OCI-LY3 (cell line): ENCODE measurements around the gene IRX4.

ENCODE experiments used
- H2AFZ ChIP-seq: fragments of 200-600, 300-600 bp; shearing (Covaris generic); 2 replicates; pipeline ENCODE4 v1.6.0; 2014; ENCODE audit warnings: antibody characterized with exemption, low read depth, low read length
- H3K27ac ChIP-seq: fragments of 200-600, 300-600 bp; sonication (generic); 2 replicates; pipeline ENCODE4 v1.5.1; 2014; ENCODE audit warnings: mild to moderate bottlenecking, low read length, moderate library complexity, mixed read lengths
- H3K27me3 ChIP-seq: fragments of 200-600, 300-600 bp; sonication (generic); 2 replicates; pipeline ENCODE4 v1.6.1; 2014; ENCODE audit warnings: low read depth, low read length, mixed read lengths
- H3K36me3 ChIP-seq: fragments of 200-600, 300-600 bp; sonication (generic); replicated peaks from 2 replicates; pipeline ENCODE3; 2014; ENCODE audit warnings: low read depth, low read length, mixed read lengths
- H3K4me1 ChIP-seq: fragments of 300-600, 200-600 bp; sonication (generic); 2 replicates; pipeline ENCODE4 v1.6.1; 2014; ENCODE audit warnings: low read length, mixed read lengths
- H3K4me2 ChIP-seq: fragments of 200-600, 300-600 bp; sonication (generic); 2 replicates; pipeline ENCODE4 v1.6.1; 2014; ENCODE audit warnings: low read length, mixed read lengths
- H3K4me3 ChIP-seq: fragments of 300-600, 200-600 bp; sonication (generic); 2 replicates; pipeline ENCODE4 v1.5.1; 2014; ENCODE audit warnings: antibody characterized with exemption, mild to moderate bottlenecking, low read length, moderate library complexity
- H3K79me2 ChIP-seq: fragments of 300-600, 200-600 bp; shearing (Covaris generic); 2 replicates; pipeline ENCODE4 v1.6.1; 2014; ENCODE audit warnings: mild to moderate bottlenecking, low read length, mixed read lengths
- H3K9ac ChIP-seq: fragments of 300-600, 200-600 bp; shearing (Covaris generic); 2 replicates; pipeline ENCODE4 v1.6.0; 2014; ENCODE audit warnings: mild to moderate bottlenecking, low read length, moderate library complexity
- H3K9me3 ChIP-seq: fragments of 200-600, 300-600 bp; shearing (Covaris generic); 2 replicates; pipeline ENCODE4 v1.6.1; 2014; ENCODE audit warnings: low read length, mixed read lengths; ENCODE audit not compliant: insufficient read depth
- H4K20me1 ChIP-seq: fragments of 200-600, 300-600 bp; sonication (generic); 2 replicates; pipeline ENCODE4 v1.6.1; 2016; ENCODE audit warnings: low read length, mixed read lengths; ENCODE audit not compliant: insufficient read depth
- EZH2phosphoT487 ChIP-seq: fragments of 200-600 bp; shearing (Covaris generic); IDR thresholded peaks from 2 replicates; pipeline ENCODE4 v1.6.1; 2018; ENCODE audit warnings: antibody characterized with exemption, mixed run types, low read depth
- TF ChIP-seq, protein P1 (sequence below): fragments of 200-600, 300-600 bp; sonication (generic); IDR thresholded peaks from 2 replicates; pipeline ENCODE4 v1.5.1; 2014; ENCODE audit warnings: antibody characterized with exemption, low read length, low read depth

Gene IRX4

GRCh38 chr5:1919750-1920149 is 37.0 kb upstream of the IRX4 start:
- Histone ChIP-seq H4K20me1 (no peaks in the 10 kb centered on the region), H3K4me1 (no peaks in the 10 kb centered on the region), H3K27ac (no peak overlapping the region), H3K9ac (no peak overlapping the region), H2AFZ (no peak overlapping the region), H3K27me3 (no peaks in the 10 kb centered on the region), H3K9me3 (no peaks in the 10 kb centered on the region), H3K36me3 (no peaks in the 10 kb centered on the region), H3K4me3 (no peak overlapping the region), H3K79me2 (no peaks in the 10 kb centered on the region), H3K4me2 (no peak overlapping the region)
- TF ChIP-seq, protein P1, sequence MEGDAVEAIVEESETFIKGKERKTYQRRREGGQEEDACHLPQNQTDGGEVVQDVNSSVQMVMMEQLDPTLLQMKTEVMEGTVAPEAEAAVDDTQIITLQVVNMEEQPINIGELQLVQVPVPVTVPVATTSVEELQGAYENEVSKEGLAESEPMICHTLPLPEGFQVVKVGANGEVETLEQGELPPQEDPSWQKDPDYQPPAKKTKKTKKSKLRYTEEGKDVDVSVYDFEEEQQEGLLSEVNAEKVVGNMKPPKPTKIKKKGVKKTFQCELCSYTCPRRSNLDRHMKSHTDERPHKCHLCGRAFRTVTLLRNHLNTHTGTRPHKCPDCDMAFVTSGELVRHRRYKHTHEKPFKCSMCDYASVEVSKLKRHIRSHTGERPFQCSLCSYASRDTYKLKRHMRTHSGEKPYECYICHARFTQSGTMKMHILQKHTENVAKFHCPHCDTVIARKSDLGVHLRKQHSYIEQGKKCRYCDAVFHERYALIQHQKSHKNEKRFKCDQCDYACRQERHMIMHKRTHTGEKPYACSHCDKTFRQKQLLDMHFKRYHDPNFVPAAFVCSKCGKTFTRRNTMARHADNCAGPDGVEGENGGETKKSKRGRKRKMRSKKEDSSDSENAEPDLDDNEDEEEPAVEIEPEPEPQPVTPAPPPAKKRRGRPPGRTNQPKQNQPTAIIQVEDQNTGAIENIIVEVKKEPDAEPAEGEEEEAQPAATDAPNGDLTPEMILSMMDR = no peak
- TF ChIP-seq EZH2phosphoT487 = no peak

GRCh38 chr5:1919209-1919566 is 36.5 kb upstream of the IRX4 start:
- Histone ChIP-seq H3K79me2 (no peaks in the 10 kb centered on the region), H3K4me1 (no peaks in the 10 kb centered on the region), H3K36me3 (no peaks in the 10 kb centered on the region), H3K4me3 (no peak overlapping the region), H3K27ac (no peak overlapping the region), H3K27me3 (no peaks in the 10 kb centered on the region), H4K20me1 (no peaks in the 10 kb centered on the region), H3K9ac (no peak overlapping the region), H2AFZ (no peak overlapping the region), H3K9me3 (no peaks in the 10 kb centered on the region), H3K4me2 (no peak overlapping the region)
- no peak for TF ChIP-seq EZH2phosphoT487
- TF ChIP-seq, protein P1 = no peak

DNA sequence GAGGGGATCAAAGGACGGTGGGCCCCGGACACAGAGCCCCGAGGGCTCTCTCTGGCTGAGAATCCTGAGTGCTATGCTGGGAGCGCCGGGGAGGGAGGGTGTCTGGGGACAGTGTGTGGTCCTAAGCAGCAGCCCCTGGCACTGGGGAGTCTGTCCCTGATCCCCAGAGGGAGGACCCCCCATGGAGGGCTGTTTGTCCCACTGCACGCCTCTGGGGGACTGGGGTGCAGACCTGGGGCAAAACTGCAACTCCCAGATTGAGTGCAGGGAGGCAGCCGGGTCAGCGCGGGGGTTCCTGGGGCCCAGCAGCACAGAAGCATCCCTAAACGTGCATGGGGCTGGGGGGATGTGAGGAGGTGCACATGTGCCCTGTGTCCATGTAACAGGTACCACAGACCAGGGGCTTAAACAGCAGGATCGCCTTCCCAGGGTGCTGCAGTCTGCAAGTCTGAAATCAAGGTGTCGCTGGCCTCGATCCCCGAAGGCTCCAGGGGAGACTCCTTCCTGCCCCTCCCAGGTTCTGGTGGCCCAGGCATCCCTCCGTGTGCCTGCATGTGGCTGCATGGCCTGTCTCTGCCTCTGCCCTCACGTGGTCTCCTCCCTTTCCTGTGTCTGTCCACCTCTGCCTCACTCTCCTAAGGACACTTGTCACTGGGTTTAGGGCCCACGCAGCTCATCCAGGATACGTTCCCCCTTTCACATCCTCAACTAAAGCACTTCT is 35.9 kb upstream of the IRX4 start:
- Histone ChIP-seq H3K4me3 (no peak overlapping the region), H3K27me3 (no peaks in the 10 kb centered on the region), H2AFZ (no peak overlapping the region), H3K4me2 (no peak overlapping the region), H3K9ac (no peak overlapping the region), H3K79me2 (no peaks in the 10 kb centered on the region), H3K27ac (no peak overlapping the region), H4K20me1 (no peaks in the 10 kb centered on the region), H3K9me3 (no peaks in the 10 kb centered on the region), H3K36me3 (no peaks in the 10 kb centered on the region), H3K4me1 (no peaks in the 10 kb centered on the region)
- TF ChIP-seq, protein P1 = no peak
- TF ChIP-seq EZH2phosphoT487 = no peak

GRCh38 chr5:1917830-1918487 is 35.2 kb upstream of the IRX4 start:
- Histone ChIP-seq H2AFZ (no peak overlapping the region), H3K4me3 (no peak overlapping the region), H3K9ac (no peak overlapping the region), H3K79me2 (no peaks in the 10 kb centered on the region), H3K27ac (no peak overlapping the region), H3K36me3 (no peaks in the 10 kb centered on the region), H3K4me2 (no peak overlapping the region), H3K27me3 (no peaks in the 10 kb centered on the region), H4K20me1 (no peaks in the 10 kb centered on the region), H3K4me1 (no peaks in the 10 kb centered on the region), H3K9me3 (no peaks in the 10 kb centered on the region)
- TF ChIP-seq EZH2phosphoT487 = no peak
- TF ChIP-seq, protein P1 = no peak
